Measurements from ENCODE around the gene MYOM1. TPM values are rescaled to one million over a fixed set of nuclear protein-coding genes. Genes with fewer than 3 reads are reported as not detected.

The MYOM1 gene
- total and polyA plus RNA-seq, 7 donors: 3.3 to 37.7 (median 17.3) TPM

- no peak for DNase-seq
- 88 to 97% methylated on average over 2 of the region's 2 CpGs for WGBS, 2 donors
- no peaks in the 10 kb centered on the region for H3K27me3 ChIP-seq
- H3K9me3 ChIP-seq: no peaks in the 10 kb centered on the region
- H3K36me3 ChIP-seq: peaks cover 0 to 19% (median 1%) of the 10 kb centered on the region in 4 donors
- intact Hi-C loops (cut with DNase I): no loop called here
- H3K4me3 ChIP-seq: no peak overlapping the region
- TF ChIP-seq POLR2A (IDR thresholded peaks at IDR 0.05): no peak
- TF ChIP-seq POLR2AphosphoS5 (IDR thresholded peaks at IDR 0.05): no peak
- no peak for TF ChIP-seq EP300 (IDR thresholded peaks at IDR 0.05)
- TF ChIP-seq CTCF (IDR thresholded peaks at IDR 0.05): no peak
- H3K4me1 ChIP-seq: peaks cover 0 to 12% (median 5%) of the 10 kb centered on the region in 4 donors
- peak overlapping the region; percentile 0 to 57 (median 36) for H3K27ac ChIP-seq
Observed at GRCh38 chr18:3180325-3180724, 39.4 kb downstream of the MYOM1 start.

GRCh38 chr18:3179430-3180089 is 40.2 kb downstream of the MYOM1 start:
- H3K4me1 ChIP-seq: peaks cover 0 to 12% (median 5%) of the 10 kb centered on the region in 4 donors
- peaks cover 0 to 16% (median under 1%) of the 10 kb centered on the region in 4 donors for H3K36me3 ChIP-seq
- H3K27ac ChIP-seq: peak overlapping the region; percentile 0 to 57 (median 36)
- H3K9me3 ChIP-seq: no peaks in the 10 kb centered on the region
- 58 to 80% methylated on average over 10 of the region's 10 CpGs for WGBS, 2 donors
- H3K27me3 ChIP-seq: no peaks in the 10 kb centered on the region
- no peak for DNase-seq
- no peak overlapping the region for H3K4me3 ChIP-seq
- TF ChIP-seq POLR2AphosphoS5 (IDR thresholded peaks at IDR 0.05) (no peak), POLR2A (IDR thresholded peaks at IDR 0.05) (no peak), CTCF (IDR thresholded peaks at IDR 0.05) (no peak), EP300 (IDR thresholded peaks at IDR 0.05) (no peak)
- intact Hi-C loops (cut with DNase I): loop anchor here (5.0 kb wide), 1 partner anchor 38 kb away; the partner anchor contains the start of gene MYOM1

GRCh38 chr18:3177902-3178687 is 41.7 kb downstream of the MYOM1 start:
- Histone ChIP-seq H3K27ac (peak overlapping the region in 2 of 4 donors; percentile 18 to 28), H3K4me1 (peaks cover 0 to 12% (median 5%) of the 10 kb centered on the region in 4 donors), H3K9me3 (no peaks in the 10 kb centered on the region), H3K27me3 (no peaks in the 10 kb centered on the region), H3K36me3 (peaks cover 0 to 1% (median 0%) of the 10 kb centered on the region in 4 donors), H3K4me3 (no peak overlapping the region)
- WGBS, 2 donors: 67 to 81% methylated on average over 15 of the region's 15 CpGs
- TF ChIP-seq POLR2AphosphoS5 (IDR thresholded peaks at IDR 0.05) (peak in 3 of 4 donors; percentile 12 to 51 (median 23)), POLR2A (IDR thresholded peaks at IDR 0.05) (no peak), EP300 (IDR thresholded peaks at IDR 0.05) (peak in 2 of 4 donors; percentile 13 to 43)
- intact Hi-C loops (cut with DNase I): loop anchor here (5.0 kb wide), 1 partner anchor 39 kb away; the partner anchor contains the start of gene MYOM1
- peak; percentile 80 for DNase-seq

GRCh38 chr18:3175195-3175758 is 44.5 kb downstream of the MYOM1 start:
- H3K9me3 ChIP-seq: no peaks in the 10 kb centered on the region
- no peak overlapping the region for H3K4me3 ChIP-seq
- no peaks in the 10 kb centered on the region for H3K36me3 ChIP-seq
- no peaks in the 10 kb centered on the region for H3K27me3 ChIP-seq
- TF ChIP-seq CTCF (IDR thresholded peaks at IDR 0.05): no peak
- 73 to 81% methylated on average over 2 of the region's 2 CpGs for WGBS, 2 donors
- intact Hi-C loops (cut with DNase I): loop anchor here (5.0 kb wide), 1 partner anchor 42 kb away; the partner anchor contains the start of gene MYOM1
- DNase-seq: no peak
- H3K27ac ChIP-seq: no peak overlapping the region
- peaks cover 0 to 23% (median 12%) of the 10 kb centered on the region in 4 donors for H3K4me1 ChIP-seq

Data from sigmoid colon (tissue), 7 donors.